ENCODE measurements around the gene HSH2D. TPM values are rescaled to one million over a fixed set of nuclear protein-coding genes. Genes with fewer than 3 reads are reported as not detected.

The HSH2D gene
- total and polyA plus RNA-seq, 9 of the 15 experiments (the other 6 are each of a cell fraction or from before 2014, with no cell fraction given) = 0.03 to 1.1 (median 0.35) TPM; not detected in 1

GRCh38 chr19:16185123-16185767 is 41.8 kb downstream of the HSH2D start, which contains the start of gene FAM32A (continued):
- TF ChIP-seq, protein P1, sequence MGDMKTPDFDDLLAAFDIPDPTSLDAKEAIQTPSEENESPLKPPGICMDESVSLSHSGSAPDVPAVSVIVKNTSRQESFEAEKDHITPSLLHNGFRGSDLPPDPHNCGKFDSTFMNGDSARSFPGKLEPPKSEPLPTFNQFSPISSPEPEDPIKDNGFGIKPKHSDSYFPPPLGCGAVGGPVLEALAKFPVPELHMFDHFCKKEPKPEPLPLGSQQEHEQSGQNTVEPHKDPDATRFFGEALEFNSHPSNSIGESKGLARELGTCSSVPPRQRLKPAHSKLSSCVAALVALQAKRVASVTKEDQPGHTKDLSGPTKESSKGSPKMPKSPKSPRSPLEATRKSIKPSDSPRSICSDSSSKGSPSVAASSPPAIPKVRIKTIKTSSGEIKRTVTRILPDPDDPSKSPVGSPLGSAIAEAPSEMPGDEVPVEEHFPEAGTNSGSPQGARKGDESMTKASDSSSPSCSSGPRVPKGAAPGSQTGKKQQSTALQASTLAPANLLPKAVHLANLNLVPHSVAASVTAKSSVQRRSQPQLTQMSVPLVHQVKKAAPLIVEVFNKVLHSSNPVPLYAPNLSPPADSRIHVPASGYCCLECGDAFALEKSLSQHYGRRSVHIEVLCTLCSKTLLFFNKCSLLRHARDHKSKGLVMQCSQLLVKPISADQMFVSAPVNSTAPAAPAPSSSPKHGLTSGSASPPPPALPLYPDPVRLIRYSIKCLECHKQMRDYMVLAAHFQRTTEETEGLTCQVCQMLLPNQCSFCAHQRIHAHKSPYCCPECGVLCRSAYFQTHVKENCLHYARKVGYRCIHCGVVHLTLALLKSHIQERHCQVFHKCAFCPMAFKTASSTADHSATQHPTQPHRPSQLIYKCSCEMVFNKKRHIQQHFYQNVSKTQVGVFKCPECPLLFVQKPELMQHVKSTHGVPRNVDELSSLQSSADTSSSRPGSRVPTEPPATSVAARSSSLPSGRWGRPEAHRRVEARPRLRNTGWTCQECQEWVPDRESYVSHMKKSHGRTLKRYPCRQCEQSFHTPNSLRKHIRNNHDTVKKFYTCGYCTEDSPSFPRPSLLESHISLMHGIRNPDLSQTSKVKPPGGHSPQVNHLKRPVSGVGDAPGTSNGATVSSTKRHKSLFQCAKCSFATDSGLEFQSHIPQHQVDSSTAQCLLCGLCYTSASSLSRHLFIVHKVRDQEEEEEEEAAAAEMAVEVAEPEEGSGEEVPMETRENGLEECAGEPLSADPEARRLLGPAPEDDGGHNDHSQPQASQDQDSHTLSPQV (IDR thresholded peaks at IDR 0.05) = no peak
- TF ChIP-seq, protein P2, sequence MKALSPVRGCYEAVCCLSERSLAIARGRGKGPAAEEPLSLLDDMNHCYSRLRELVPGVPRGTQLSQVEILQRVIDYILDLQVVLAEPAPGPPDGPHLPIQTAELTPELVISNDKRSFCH (CRISPR knock-in tag; IDR thresholded peaks at IDR 0.05) = no peak
- TF ChIP-seq, protein P2 (tag; IDR thresholded peaks at IDR 0.05) = no peak
- no peak for TF ChIP-seq ZNF551 (CRISPR knock-in tag; IDR thresholded peaks at IDR 0.05)
- TF ChIP-seq, protein P3, sequence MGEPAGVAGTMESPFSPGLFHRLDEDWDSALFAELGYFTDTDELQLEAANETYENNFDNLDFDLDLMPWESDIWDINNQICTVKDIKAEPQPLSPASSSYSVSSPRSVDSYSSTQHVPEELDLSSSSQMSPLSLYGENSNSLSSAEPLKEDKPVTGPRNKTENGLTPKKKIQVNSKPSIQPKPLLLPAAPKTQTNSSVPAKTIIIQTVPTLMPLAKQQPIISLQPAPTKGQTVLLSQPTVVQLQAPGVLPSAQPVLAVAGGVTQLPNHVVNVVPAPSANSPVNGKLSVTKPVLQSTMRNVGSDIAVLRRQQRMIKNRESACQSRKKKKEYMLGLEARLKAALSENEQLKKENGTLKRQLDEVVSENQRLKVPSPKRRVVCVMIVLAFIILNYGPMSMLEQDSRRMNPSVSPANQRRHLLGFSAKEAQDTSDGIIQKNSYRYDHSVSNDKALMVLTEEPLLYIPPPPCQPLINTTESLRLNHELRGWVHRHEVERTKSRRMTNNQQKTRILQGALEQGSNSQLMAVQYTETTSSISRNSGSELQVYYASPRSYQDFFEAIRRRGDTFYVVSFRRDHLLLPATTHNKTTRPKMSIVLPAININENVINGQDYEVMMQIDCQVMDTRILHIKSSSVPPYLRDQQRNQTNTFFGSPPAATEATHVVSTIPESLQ (CRISPR knock-in tag; IDR thresholded peaks at IDR 0.05) = no peak
- no peak for TF ChIP-seq IFI16 (CRISPR knock-in tag; IDR thresholded peaks at IDR 0.05)
- TF ChIP-seq ZNF143 (CRISPR knock-in tag; IDR thresholded peaks at IDR 0.05) = no peak
- no peak for TF ChIP-seq RBM22 (IDR thresholded peaks at IDR 0.05; ENCODE audit: low read depth, low read length, poor library complexity, severe bottlenecking)
- no peak for TF ChIP-seq CLOCK (CRISPR knock-in tag; IDR thresholded peaks at IDR 0.05; ENCODE audit: borderline replicate concordance)
- TF ChIP-seq HDAC8 (tag; IDR thresholded peaks at IDR 0.05) = no peak
- TF ChIP-seq MCM7 (IDR thresholded peaks at IDR 0.05) = no peak
- no peak for TF ChIP-seq ERF (CRISPR knock-in tag; IDR thresholded peaks at IDR 0.05)
- TF ChIP-seq ATF4 (CRISPR knock-in tag; IDR thresholded peaks at IDR 0.05) = no peak
- no peak for TF ChIP-seq ZNF695 (CRISPR knock-in tag; IDR thresholded peaks at IDR 0.05)
- TF ChIP-seq HDAC6 (IDR thresholded peaks at IDR 0.05; ENCODE audit: low read depth, low read length) = no peak
- no peak for TF ChIP-seq MEF2A (IDR thresholded peaks at IDR 0.05; ENCODE audit: control insufficient read depth, low read depth, low read length)
- no peak for TF ChIP-seq MTA2 (IDR thresholded peaks at IDR 0.05; ENCODE audit: low read depth)
- TF ChIP-seq SMARCA5 (IDR thresholded peaks at IDR 0.05) = no peak
- no peak for TF ChIP-seq ZBTB7A (IDR thresholded peaks at IDR 0.05; ENCODE audit: borderline replicate concordance, control insufficient read depth, low read depth, low read length)

Data from K562 (cell line).